ENCODE data around the gene KIAA0753.

Gene KIAA0753

GRCh38 chr17:6599364-6599763 lies 41.1 kb downstream of the KIAA0753 start:
- Histone ChIP-seq H3K9me2 (replicated peaks; ENCODE audit: insufficient read depth, low read length) (no peaks in the 10 kb centered on the region), H3K4me1 (ENCODE audit: low read length) (no peaks in the 10 kb centered on the region), H3K4me2 (ENCODE audit: low read depth, low read length) (no peak overlapping the region), H3K27me3 (replicated peaks; ENCODE audit: insufficient read depth, low read length) (no peaks in the 10 kb centered on the region), H3K9ac (ENCODE audit: low read length) (no peak overlapping the region), H3F3A (ENCODE audit: insufficient read depth, low read length) (no peaks in the 10 kb centered on the region), H3K9me3 (replicated peaks; ENCODE audit: insufficient read depth, low read length) (no peaks in the 10 kb centered on the region), H3K27ac (ENCODE audit: low read length) (no peak overlapping the region), H3K4me3 (ENCODE audit: low read length) (no peak overlapping the region), H2AFZ (ENCODE audit: low read length) (no peak overlapping the region), H3K36me3 (replicated peaks; ENCODE audit: insufficient read depth, low read length) (no peaks in the 10 kb centered on the region), H4K20me1 (ENCODE audit: insufficient read depth, low read length) (no peaks in the 10 kb centered on the region), H3K79me2 (ENCODE audit: low read length) (no peaks in the 10 kb centered on the region)
- TF ChIP-seq EZH2 (optimal IDR thresholded peaks at IDR 0.05; ENCODE audit: low read depth, low read length) (no peak), CTCF (IDR thresholded peaks at IDR 0.05; ENCODE audit: low read length) (no peak)
- no peak for DNase-seq

- Histone ChIP-seq H3K36me3 (replicated peaks; ENCODE audit: insufficient read depth, low read length) (no peaks in the 10 kb centered on the region), H3K27ac (ENCODE audit: low read length) (no peak overlapping the region), H3K27me3 (replicated peaks; ENCODE audit: insufficient read depth, low read length) (no peaks in the 10 kb centered on the region), H3F3A (ENCODE audit: insufficient read depth, low read length) (no peaks in the 10 kb centered on the region), H2AFZ (ENCODE audit: low read length) (no peak overlapping the region), H3K9me2 (replicated peaks; ENCODE audit: insufficient read depth, low read length) (no peaks in the 10 kb centered on the region), H4K20me1 (ENCODE audit: insufficient read depth, low read length) (no peaks in the 10 kb centered on the region), H3K4me1 (ENCODE audit: low read length) (no peaks in the 10 kb centered on the region), H3K79me2 (ENCODE audit: low read length) (no peaks in the 10 kb centered on the region), H3K4me2 (ENCODE audit: low read depth, low read length) (no peak overlapping the region), H3K9ac (ENCODE audit: low read length) (no peak overlapping the region), H3K9me3 (replicated peaks; ENCODE audit: insufficient read depth, low read length) (no peaks in the 10 kb centered on the region), H3K4me3 (ENCODE audit: low read length) (no peak overlapping the region)
- TF ChIP-seq EZH2 (optimal IDR thresholded peaks at IDR 0.05; ENCODE audit: low read depth, low read length) = no peak
- no peak for TF ChIP-seq CTCF (IDR thresholded peaks at IDR 0.05; ENCODE audit: low read length)
- no peak for TF ChIP-seq EZH2phosphoT487 (IDR thresholded peaks at IDR 0.05; ENCODE audit: low read length)
- DNase-seq = no peak
Observed at GRCh38 chr17:6597727-6598126, 42.8 kb downstream of the KIAA0753 start.

- Histone ChIP-seq H3K4me2 (ENCODE audit: low read depth, low read length) (no peak overlapping the region), H3K9me3 (replicated peaks; ENCODE audit: insufficient read depth, low read length) (no peaks in the 10 kb centered on the region), H3F3A (ENCODE audit: insufficient read depth, low read length) (no peaks in the 10 kb centered on the region), H3K9me2 (replicated peaks; ENCODE audit: insufficient read depth, low read length) (no peaks in the 10 kb centered on the region), H3K27me3 (replicated peaks; ENCODE audit: insufficient read depth, low read length) (no peaks in the 10 kb centered on the region), H3K27ac (ENCODE audit: low read length) (no peak overlapping the region), H3K4me1 (ENCODE audit: low read length) (no peaks in the 10 kb centered on the region), H2AFZ (ENCODE audit: low read length) (no peak overlapping the region), H3K4me3 (ENCODE audit: low read length) (no peak overlapping the region), H4K20me1 (ENCODE audit: insufficient read depth, low read length) (no peaks in the 10 kb centered on the region), H3K79me2 (ENCODE audit: low read length) (no peaks in the 10 kb centered on the region), H3K9ac (ENCODE audit: low read length) (no peak overlapping the region), H3K36me3 (replicated peaks; ENCODE audit: insufficient read depth, low read length) (no peaks in the 10 kb centered on the region)
- TF ChIP-seq EZH2phosphoT487 (IDR thresholded peaks at IDR 0.05; ENCODE audit: low read length) (no peak), CTCF (IDR thresholded peaks at IDR 0.05; ENCODE audit: low read length) (no peak), EZH2 (optimal IDR thresholded peaks at IDR 0.05; ENCODE audit: low read depth, low read length) (no peak)
- no peak for DNase-seq
Observed at GRCh38 chr17:6596941-6597340, 43.6 kb downstream of the KIAA0753 start.

Data from MM.1S (cell line).